ENCODE results near the gene PCYT2. TPM values are rescaled to one million over a fixed set of nuclear protein-coding genes. Genes with fewer than 3 reads are reported as not detected.
"Not testable (repeated sequence)": the region's sequence is repeated elsewhere in the genome, so short reads cannot be mapped to it uniquely, and the experiment has no call there.

Gene PCYT2
- total RNA-seq, 1 donor = 43.9 TPM

- DNase-seq (ENCODE audit: low read depth in 2 of 3, low spot score in 2 of 3) = peak; percentile 90 to 96 (median 93)
Observed at GRCh38 chr17:81927653-81928543, 16.7 kb upstream of the PCYT2 start, which contains the start of gene MAFG. Gene MAFG, minus strand, starts transcription at chr17:81927735. Its CDS starts 4,550 bp downstream, at chr17:81923185.

- no peak for DNase-seq (ENCODE audit: low read depth in 2 of 3, low spot score in 2 of 3)
Observed at GRCh38 chr17:81927152-81927652, 16.0 kb upstream of the PCYT2 start.

GRCh38 chr17:81926451-81927151 is 15.4 kb upstream of the PCYT2 start:
- peak; percentile 31 to 93 (median 88) for DNase-seq (ENCODE audit: low read depth in 2 of 3, low spot score in 2 of 3)

- DNase-seq (ENCODE audit: low read depth in 2 of 3, low spot score in 2 of 3) = no peak
Observed at GRCh38 chr17:81925860-81926450, 14.8 kb upstream of the PCYT2 start.

- DNase-seq (ENCODE audit: low read depth in 2 of 3, low spot score in 2 of 3) = no peak
Observed at GRCh38 chr17:81924557-81925532, 13.6 kb upstream of the PCYT2 start.

- DNase-seq (ENCODE audit: low read depth in 2 of 3, low spot score in 2 of 3) = peak in 2 of 3 donors; percentile 83 to 86
Observed at GRCh38 chr17:81923302-81924260, 12.4 kb upstream of the PCYT2 start.

GRCh38 chr17:81922566-81923301 is 11.5 kb upstream of the PCYT2 start:
- no peak for DNase-seq (ENCODE audit: low read depth in 2 of 3, low spot score in 2 of 3)

- no peak for DNase-seq (ENCODE audit: low read depth in 2 of 3, low spot score in 2 of 3)
Observed at GRCh38 chr17:81921996-81922565, 10.9 kb upstream of the PCYT2 start.

GRCh38 chr17:81921537-81921862 is 10.3 kb upstream of the PCYT2 start:
- no peak for DNase-seq (ENCODE audit: low read depth in 2 of 3, low spot score in 2 of 3)

- no peak for DNase-seq (ENCODE audit: low read depth in 2 of 3, low spot score in 2 of 3)
Observed at GRCh38 chr17:81920612-81921536, 9.7 kb upstream of the PCYT2 start.

- DNase-seq (ENCODE audit: low read depth in 2 of 3, low spot score in 2 of 3) = no peak
Observed at GRCh38 chr17:81918832-81919545, 7.8 kb upstream of the PCYT2 start.

GRCh38 chr17:81918333-81918669 is 7.1 kb upstream of the PCYT2 start:
- not testable (repeated sequence) for DNase-seq (ENCODE audit: low read depth in 2 of 3, low spot score in 2 of 3)

GRCh38 chr17:81917565-81918332 is 6.5 kb upstream of the PCYT2 start, which contains the start of gene SIRT7:
Gene SIRT7, minus strand, starts transcription at chr17:81918176. Its CDS starts 45 bp downstream, at chr17:81918131.
- peak; percentile 80 to 89 (median 87) for DNase-seq (ENCODE audit: low read depth in 2 of 3, low spot score in 2 of 3)

GRCh38 chr17:81916234-81917001 is 5.2 kb upstream of the PCYT2 start:
- DNase-seq (ENCODE audit: low read depth in 2 of 3, low spot score in 2 of 3) = no peak

- DNase-seq (ENCODE audit: low read depth in 2 of 3, low spot score in 2 of 3) = no peak
Observed at GRCh38 chr17:81915331-81915730, 4.1 kb upstream of the PCYT2 start.
